Heart left ventricle (tissue), 13 donors: ENCODE results near the gene MAP3K20.

Source experiments
- POLR2A ChIP-seq, 2 donors: fragments of 450-650 bp; IDR thresholded peaks; one replicate each; pipeline ENCODE4 v1.6.1; 2017; ENCODE audit warnings: antibody characterized with exemption in 2 of 2, mild to moderate bottlenecking in 2 of 2, moderate library complexity in 2 of 2
- TF ChIP-seq, protein P1 (sequence below), 12 donors: fragments of 200-600 bp; sonication (generic) in 4 of 12; IDR thresholded peaks; one replicate each; pipeline versions ENCODE4 v1.5.0 to v1.8.0; 2018 to 2022; ENCODE audit warnings: antibody characterized with exemption in 12 of 12, mild to moderate bottlenecking in 5 of 12
- donor health status: ischemic (EF 13 %, LVEDD 7.1; RV severe dilation, severe dysfunction).
- donor health status: DM: no; HTN: yes; CAD: no.
- donor health status: DM: no; HTN: no; CAD: no.
- donor health status: ischemic (EF 25% LVEDD 6.9; RV normal size, moderate dysfunction).
- donor health status: ischemic (EF 25% LVEDD 5.7; RV mildly dilated, moderate dysfunction).
- donor health status: ischemic (EF 35%, LVEDD 5.7; RV mildly dilated, moderate dysfunction).
- donor health status: nonischemic (EF 11% LVEDD 7.7; RV severe dilation, severe dysfunction).
- donor health status: DM: yes; HTN: yes; CAD: no.
- donor health status: PGD.
- donor health status: ischemic (EF 29% LVEDD 5.4; RV normal size, mild dysfunction).
- donor health status: nonischemic (EF 23%, LVEDD 6.1; RV moderate dilation, normal function).

DNA sequence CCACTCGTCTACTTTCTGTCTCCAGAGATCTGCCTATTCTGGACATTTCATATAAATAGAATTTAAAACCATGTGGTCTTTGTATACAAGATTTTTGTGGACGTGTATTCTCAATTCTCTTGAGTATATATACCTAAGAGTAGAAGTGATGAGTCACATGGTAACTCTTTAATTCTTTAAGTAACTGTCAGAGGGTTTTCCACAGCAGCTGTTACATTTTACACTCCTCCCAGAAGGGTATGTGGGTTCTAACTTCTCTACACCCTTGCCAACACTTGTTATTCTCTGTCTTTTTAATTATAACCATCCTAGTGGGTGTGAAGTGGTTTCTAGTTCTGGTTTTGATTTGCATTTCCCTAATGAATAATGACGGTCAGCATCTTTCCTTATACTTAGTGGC is 70.9 kb downstream of the MAP3K20 start:
- no peak for TF ChIP-seq POLR2A (IDR thresholded peaks at IDR 0.05)
- TF ChIP-seq, protein P1, sequence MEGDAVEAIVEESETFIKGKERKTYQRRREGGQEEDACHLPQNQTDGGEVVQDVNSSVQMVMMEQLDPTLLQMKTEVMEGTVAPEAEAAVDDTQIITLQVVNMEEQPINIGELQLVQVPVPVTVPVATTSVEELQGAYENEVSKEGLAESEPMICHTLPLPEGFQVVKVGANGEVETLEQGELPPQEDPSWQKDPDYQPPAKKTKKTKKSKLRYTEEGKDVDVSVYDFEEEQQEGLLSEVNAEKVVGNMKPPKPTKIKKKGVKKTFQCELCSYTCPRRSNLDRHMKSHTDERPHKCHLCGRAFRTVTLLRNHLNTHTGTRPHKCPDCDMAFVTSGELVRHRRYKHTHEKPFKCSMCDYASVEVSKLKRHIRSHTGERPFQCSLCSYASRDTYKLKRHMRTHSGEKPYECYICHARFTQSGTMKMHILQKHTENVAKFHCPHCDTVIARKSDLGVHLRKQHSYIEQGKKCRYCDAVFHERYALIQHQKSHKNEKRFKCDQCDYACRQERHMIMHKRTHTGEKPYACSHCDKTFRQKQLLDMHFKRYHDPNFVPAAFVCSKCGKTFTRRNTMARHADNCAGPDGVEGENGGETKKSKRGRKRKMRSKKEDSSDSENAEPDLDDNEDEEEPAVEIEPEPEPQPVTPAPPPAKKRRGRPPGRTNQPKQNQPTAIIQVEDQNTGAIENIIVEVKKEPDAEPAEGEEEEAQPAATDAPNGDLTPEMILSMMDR (IDR thresholded peaks at IDR 0.05), result no peak
